HT-29 (cell line): ENCODE results near the gene ZBTB46. TPM values are rescaled to one million over a fixed set of nuclear protein-coding genes. Genes with fewer than 3 reads are reported as not detected.

ENCODE experiments used
- DNase-seq: peaks from one replicate; pipeline ENCODE4 v3.0.0-alpha.2; 2015; ENCODE audit warnings: low spot score
- small RNA-seq: library from RNA; depleted of rRNA; stranded (forward); fragments of <200 nt; gene quantifications from one replicate; pipeline ENCODE3, GENCODE V24; 2014
- total RNA-seq: library from RNA; depleted of rRNA; stranded (reverse); fragments of >200 nt; shearing (Covaris generic); gene quantifications from 2 replicates; pipeline ENCODE4 v1.2.3, GENCODE V29; 2014; rRNA removed

ZBTB46 gene
- total RNA-seq, 1 experiment from 2014 or later, result 3.3 TPM

- DNase-seq, result no peak
Observed at GRCh38 chr20:63696628-63697356, 134.3 kb downstream of the ZBTB46 start, which contains the start of gene TNFRSF6B. TSS of gene TNFRSF6B (plus strand) at chr20:63696652. CDS start at chr20:63696768, 116 bp downstream.

- peak; percentile 56 for DNase-seq
Observed at GRCh38 chr20:63696306-63696627, 134.8 kb downstream of the ZBTB46 start.

GRCh38 chr20:63695424-63696305 lies 135.4 kb downstream of the ZBTB46 start:
- DNase-seq, result no peak

GRCh38 chr20:63694584-63695423 lies 136.3 kb downstream of the ZBTB46 start:
- no peak for DNase-seq

- no peak for DNase-seq
Observed at GRCh38 chr20:63693733-63694583, 137.1 kb downstream of the ZBTB46 start.

Small RNA genes lying within 50 kb of the gene (small RNA-seq; reads per million reads assigned to genes)
- not detected for gene LIME1
- not detected for gene TNFRSF6B

Other genes with a start within 250 kb of the ZBTB46 start
- 42.5 and 43.6 TPM in 2 replicates for gene GMEB2, start 204.2 kb downstream of the ZBTB46 start, total RNA-seq
- 4.7 and 7.0 TPM in 2 replicates for gene STMN3, start 177.8 kb downstream of the ZBTB46 start, total RNA-seq
- gene RTEL1, start 173.0 kb downstream of the ZBTB46 start, total RNA-seq, result 43.0 and 55.1 TPM in 2 replicates
- 4.1 and 4.9 TPM in 2 replicates for gene TNFRSF6B, start 134.6 kb downstream of the ZBTB46 start, total RNA-seq
- gene ARFRP1, start 123.3 kb downstream of the ZBTB46 start, total RNA-seq, result 82.0 and 86.1 TPM in 2 replicates
- gene ZGPAT, start 123.2 kb downstream of the ZBTB46 start, total RNA-seq, result 52.1 and 68.6 TPM in 2 replicates
- gene LIME1, start 94.6 kb downstream of the ZBTB46 start, total RNA-seq, result 267 and 295 TPM in 2 replicates
- gene SLC2A4RG, start 91.5 kb downstream of the ZBTB46 start, total RNA-seq, result 200 and 229 TPM in 2 replicates
- gene ABHD16B, start 30.2 kb upstream of the ZBTB46 start, total RNA-seq, result not detected in 2 replicates
- gene TPD52L2, start 34.0 kb upstream of the ZBTB46 start, total RNA-seq, result 151 and 156 TPM in 2 replicates
- gene DNAJC5, start 63.9 kb upstream of the ZBTB46 start, total RNA-seq, result 106 and 109 TPM in 2 replicates
- 63.2 and 68.4 TPM in 2 replicates for gene UCKL1, start 125.2 kb upstream of the ZBTB46 start, total RNA-seq
- 0.34 and 0.38 TPM in 2 replicates for gene ZNF512B, start 138.7 kb upstream of the ZBTB46 start, total RNA-seq
- 47.2 and 51.9 TPM in 2 replicates for gene SAMD10, start 148.4 kb upstream of the ZBTB46 start, total RNA-seq
- gene PRPF6, start 149.9 kb upstream of the ZBTB46 start, total RNA-seq, result 102 and 110 TPM in 2 replicates
- 0.69 and 1.5 TPM in 2 replicates for gene C20orf204, start 204.9 kb upstream of the ZBTB46 start, total RNA-seq
- gene SOX18, start 218.4 kb upstream of the ZBTB46 start, total RNA-seq, result not detected in 2 replicates
- 1.2 TPM in 1 of 2 replicates, not detected in the other for gene TCEA2, start 231.9 kb upstream of the ZBTB46 start, total RNA-seq
- gene RGS19, start 248.3 kb upstream of the ZBTB46 start, total RNA-seq, result 89.2 and 99.8 TPM in 2 replicates
- 1.2 and 1.5 TPM in 2 replicates for gene OPRL1, start 248.8 kb upstream of the ZBTB46 start, total RNA-seq